Heart left ventricle (tissue), 16 donors: ENCODE measurements around the gene ERCC3. TPM values are rescaled to one million over a fixed set of nuclear protein-coding genes. Genes with fewer than 3 reads are reported as not detected.

Experiments used
- ATAC-seq, 4 donors: fragments of 200-7000 bp; cut with Tn5 transposase; one replicate each; pipeline ENCODE4 v1.9.1; 2020 to 2022; ENCODE audit warnings: moderate library complexity in 4 of 4, mild to moderate bottlenecking in 3 of 4, moderate number of reproducible peaks in 1 of 4
- DNase-seq, 5 donors: peaks; one replicate each; pipeline ENCODE4 v3.0.0-alpha.2; 2020
- H3K27ac ChIP-seq, 12 donors: fragments of 200-600 bp; sonication (generic) in 4 of 12; one replicate each; pipeline versions ENCODE4 v1.5.0 to v1.8.0; 2016 to 2022; ENCODE audit warnings: mild to moderate bottlenecking in 2 of 12
- H3K27me3 ChIP-seq, 9 donors: fragments of 200-600 bp; sonication (generic) in 2 of 9; one replicate each; pipeline versions ENCODE4 v1.5.1 to v1.8.0; 2016 to 2022; ENCODE audit warnings: mild to moderate bottlenecking in 3 of 9
- H3K36me3 ChIP-seq, 9 donors: fragments of 200-600 bp; sonication (generic) in 2 of 9; one replicate each; pipeline versions ENCODE4 v1.5.0 to v1.8.0; 2018 to 2022; ENCODE audit warnings: mild to moderate bottlenecking in 2 of 9
- H3K4me1 ChIP-seq, 12 donors: fragments of 200-600 bp; sonication (generic) in 4 of 12; one replicate each; pipeline versions ENCODE4 v1.5.0 to v1.8.0; 2016 to 2022; ENCODE audit warnings: mild to moderate bottlenecking in 3 of 12
- H3K4me3 ChIP-seq, 12 donors: fragments of 200-600 bp; sonication (generic) in 4 of 12; one replicate each; pipeline versions ENCODE4 v1.5.0 to v1.8.0; 2017 to 2022; ENCODE audit warnings: mild to moderate bottlenecking in 9 of 12, moderate library complexity in 4 of 12
- H3K9me3 ChIP-seq, 12 donors: fragments of 200-600 bp; sonication (generic) in 4 of 12; one replicate each; pipeline versions ENCODE4 v1.5.0 to v1.8.0; 2016 to 2022; ENCODE audit warnings: mild to moderate bottlenecking in 1 of 12
- POLR2A ChIP-seq, 2 donors: fragments of 450-650 bp; IDR thresholded peaks; one replicate each; pipeline ENCODE4 v1.6.1; 2017; ENCODE audit warnings: antibody characterized with exemption in 2 of 2, mild to moderate bottlenecking in 2 of 2, moderate library complexity in 2 of 2
- WGBS, 4 donors: extraction: QIAGEN DNeasy Blood & Tissue Kit in 2 of 4; methylation state at CpG; one replicate each; pipeline versions ENCODE4 v1.1.5 to v1.1.7; 2013 to 2018; 5-methylcytosine and 5-hydroxymethylcytosine counted together
- intact Hi-C, 10 donors: fragments of 100-400 bp; cut with DNase I; formaldehyde crosslinking; loops; one replicate each; pipeline versions ENCODE4 v1.11.1 to v1.14.2; 2022
- polyA plus RNA-seq, 2 donors: library from polyadenylated mRNA; stranded (reverse); fragments of 200-250 nt; gene quantifications; one replicate each; pipeline ENCODE4 v1.2.3, GENCODE V29; 2013
- total RNA-seq, 9 donors: library from RNA; depleted of rRNA in 2 of 9; stranded (reverse); fragments of >200 nt in 2 of 9; fragmentation: NEBNext Ultra II Directional in 3 of 9; extraction: Animal tissue kit (Norgen Biotek cat#: 25700) in 3 of 9; gene quantifications; one replicate each; pipeline versions ENCODE4 v1.1.0 to v1.2.4, GENCODE V29; 2016 to 2023
- TF ChIP-seq, protein P1 (sequence below), 12 donors: fragments of 200-600 bp; sonication (generic) in 4 of 12; IDR thresholded peaks; one replicate each; pipeline versions ENCODE4 v1.5.0 to v1.8.0; 2018 to 2022; ENCODE audit warnings: antibody characterized with exemption in 12 of 12, mild to moderate bottlenecking in 5 of 12
- donor health status: ischemic (EF 13 %, LVEDD 7.1; RV severe dilation, severe dysfunction).
- donor health status: healthy with polysubstance abuse.
- donor health status: DM: no; HTN: yes; CAD: no.
- donor health status: DM: no; HTN: no; CAD: no.
- donor health status: ischemic (EF 25% LVEDD 6.9; RV normal size, moderate dysfunction).
- donor health status: ischemic (EF 25% LVEDD 5.7; RV mildly dilated, moderate dysfunction).
- donor health status: healthy.
- donor health status: DM: yes; HTN: yes; CAD: no.
- donor health status: ischemic (EF 35%, LVEDD 5.7; RV mildly dilated, moderate dysfunction).
- donor health status: nonischemic (EF 11% LVEDD 7.7; RV severe dilation, severe dysfunction).
- donor health status: DM: yes; HTN: yes; CAD: no.
- donor health status: PGD.
- donor health status: ischemic (EF 29% LVEDD 5.4; RV normal size, mild dysfunction).
- donor health status: nonischemic (EF 23%, LVEDD 6.1; RV moderate dilation, normal function).

Gene ERCC3
- total and polyA plus RNA-seq, 11 donors, result 12.6 to 33.1 (median 23.1) TPM

DNA sequence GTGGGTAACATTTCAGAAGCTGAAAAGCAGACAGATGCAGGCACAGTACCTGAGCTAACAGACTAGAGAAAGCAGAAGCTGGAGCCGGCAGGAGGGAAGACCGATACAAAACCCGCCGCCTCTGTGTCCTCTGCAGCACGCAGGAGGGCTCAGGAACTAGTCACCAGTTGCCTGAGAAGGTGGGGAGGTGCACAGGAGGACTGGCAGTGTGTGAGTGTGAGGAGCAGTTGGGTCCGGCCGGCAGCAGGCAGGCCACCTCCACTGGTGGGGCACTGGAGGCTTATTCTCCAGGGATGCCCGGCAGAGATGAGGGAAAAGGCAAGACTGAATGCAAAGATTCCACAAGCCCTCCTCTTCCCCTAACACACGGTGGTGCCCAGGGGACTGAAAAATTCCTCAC, 18.2 kb downstream of the ERCC3 start:
- Histone ChIP-seq H3K36me3 (peaks cover 0 to 100% (median 100%) of the 10 kb centered on the region in 9 donors), H3K4me1 (peaks cover 0 to 15% (median 0%) of the 10 kb centered on the region in 12 donors), H3K27ac (no peak overlapping the region), H3K27me3 (no peaks in the 10 kb centered on the region), H3K4me3 (no peak overlapping the region), H3K9me3 (no peaks in the 10 kb centered on the region)
- intact Hi-C loops, result no loop called here
- ATAC-seq, result no peak
- WGBS, 4 donors, result 83 to 90% (median 86%) methylated on average over 9 of the region's 9 CpGs
- no peak for TF ChIP-seq POLR2A (IDR thresholded peaks at IDR 0.05)
- TF ChIP-seq, protein P1, sequence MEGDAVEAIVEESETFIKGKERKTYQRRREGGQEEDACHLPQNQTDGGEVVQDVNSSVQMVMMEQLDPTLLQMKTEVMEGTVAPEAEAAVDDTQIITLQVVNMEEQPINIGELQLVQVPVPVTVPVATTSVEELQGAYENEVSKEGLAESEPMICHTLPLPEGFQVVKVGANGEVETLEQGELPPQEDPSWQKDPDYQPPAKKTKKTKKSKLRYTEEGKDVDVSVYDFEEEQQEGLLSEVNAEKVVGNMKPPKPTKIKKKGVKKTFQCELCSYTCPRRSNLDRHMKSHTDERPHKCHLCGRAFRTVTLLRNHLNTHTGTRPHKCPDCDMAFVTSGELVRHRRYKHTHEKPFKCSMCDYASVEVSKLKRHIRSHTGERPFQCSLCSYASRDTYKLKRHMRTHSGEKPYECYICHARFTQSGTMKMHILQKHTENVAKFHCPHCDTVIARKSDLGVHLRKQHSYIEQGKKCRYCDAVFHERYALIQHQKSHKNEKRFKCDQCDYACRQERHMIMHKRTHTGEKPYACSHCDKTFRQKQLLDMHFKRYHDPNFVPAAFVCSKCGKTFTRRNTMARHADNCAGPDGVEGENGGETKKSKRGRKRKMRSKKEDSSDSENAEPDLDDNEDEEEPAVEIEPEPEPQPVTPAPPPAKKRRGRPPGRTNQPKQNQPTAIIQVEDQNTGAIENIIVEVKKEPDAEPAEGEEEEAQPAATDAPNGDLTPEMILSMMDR (IDR thresholded peaks at IDR 0.05), result no peak
- DNase-seq, result no peak

DNA sequence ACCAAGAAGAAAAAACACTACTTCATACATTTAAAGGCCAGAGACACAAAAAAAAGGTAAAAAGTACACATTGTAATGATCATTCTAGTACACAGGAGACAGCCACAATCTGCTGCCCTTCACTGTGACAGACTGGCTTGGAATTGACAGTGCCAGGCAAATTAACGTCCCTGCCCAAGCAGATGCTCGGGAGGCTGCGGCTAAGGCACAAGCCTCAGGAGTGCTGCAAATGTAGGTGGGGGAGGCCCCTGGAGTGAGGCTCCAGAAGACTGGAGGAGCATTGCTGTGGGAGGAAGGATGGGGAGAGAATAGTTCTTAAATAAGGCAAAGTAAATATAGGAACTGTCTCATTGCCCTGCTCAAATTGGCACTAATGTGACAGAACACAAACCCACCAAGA, 18.6 kb downstream of the ERCC3 start:
- no peaks in the 10 kb centered on the region for H3K9me3 ChIP-seq
- 84 to 94% (median 91%) methylated on average over 3 of the region's 3 CpGs for WGBS, 4 donors
- intact Hi-C loops, result no loop called here
- ATAC-seq (no peak), DNase-seq (no peak)
- H3K27me3 ChIP-seq, result no peaks in the 10 kb centered on the region
- no peak overlapping the region for H3K27ac ChIP-seq
- H3K4me3 ChIP-seq, result no peak overlapping the region
- TF ChIP-seq, protein P1 (IDR thresholded peaks at IDR 0.05), result no peak
- TF ChIP-seq POLR2A (IDR thresholded peaks at IDR 0.05), result no peak
- H3K4me1 ChIP-seq, result peaks cover 0 to 14% (median 0%) of the 10 kb centered on the region in 12 donors
- H3K36me3 ChIP-seq, result peaks cover 0 to 100% (median 100%) of the 10 kb centered on the region in 9 donors

DNA sequence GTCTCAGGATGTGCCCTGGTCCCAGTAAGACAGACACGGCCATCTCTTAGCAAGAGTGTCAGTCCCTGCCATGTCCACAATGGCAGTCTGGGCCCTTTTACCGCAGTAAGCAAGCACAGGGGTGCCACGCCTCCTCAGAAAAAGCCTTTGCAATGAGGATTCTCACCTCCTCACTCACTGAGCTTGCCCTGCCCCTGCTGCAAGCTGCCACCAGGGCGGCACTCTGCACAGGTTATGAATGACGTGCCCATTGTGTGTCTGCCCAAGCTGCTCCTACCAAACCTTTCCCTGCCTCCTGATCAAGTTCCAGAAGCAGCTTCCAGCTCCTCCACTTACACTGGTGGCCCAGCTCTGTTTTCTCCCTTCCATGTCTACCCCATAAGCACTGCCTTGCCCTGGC, 23.3 kb downstream of the ERCC3 start:
- Histone ChIP-seq H3K27me3 (no peaks in the 10 kb centered on the region), H3K27ac (no peak overlapping the region), H3K9me3 (no peaks in the 10 kb centered on the region), H3K4me1 (no peaks in the 10 kb centered on the region), H3K36me3 (peaks cover 0 to 95% (median 92%) of the 10 kb centered on the region in 9 donors), H3K4me3 (no peak overlapping the region)
- DNase-seq, result no peak
- WGBS, 4 donors, result 98 to 100% (median 99%) methylated on average over 4 to 5 of the region's 5 CpGs
- no peak for ATAC-seq
- TF ChIP-seq, protein P1 (IDR thresholded peaks at IDR 0.05), result no peak
- TF ChIP-seq POLR2A (IDR thresholded peaks at IDR 0.05), result no peak
- intact Hi-C loops, result no loop called here

DNA sequence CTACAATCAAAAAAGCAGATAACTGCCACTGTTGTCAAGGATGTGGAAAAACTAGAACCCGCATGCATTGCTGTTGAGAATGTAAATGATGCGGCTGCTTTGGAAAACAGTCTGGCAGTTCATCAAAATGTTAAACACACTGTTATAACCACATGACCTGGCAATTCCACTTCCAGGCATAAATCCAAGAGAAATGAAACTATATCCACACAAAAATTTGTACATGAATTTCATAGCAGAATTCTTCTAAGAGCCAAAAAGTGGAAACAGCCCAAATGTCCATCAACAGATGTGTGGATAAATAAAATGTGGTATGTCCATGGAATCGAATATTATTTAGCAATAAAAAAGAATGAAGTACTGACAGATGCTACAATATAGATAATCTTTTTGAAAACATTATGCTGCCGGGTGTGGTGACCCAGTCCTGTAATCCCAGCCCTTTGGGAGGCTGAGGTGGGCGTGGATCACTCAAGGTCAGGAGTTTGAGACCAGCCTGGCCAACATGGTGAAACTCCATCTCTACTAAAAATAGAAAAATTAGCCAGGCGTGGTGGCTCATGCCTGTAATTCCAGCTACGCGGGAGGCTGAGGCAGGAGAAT, 32.0 kb downstream of the ERCC3 start:
- H3K4me1 ChIP-seq, result no peaks in the 10 kb centered on the region
- H3K27ac ChIP-seq, result no peak overlapping the region
- peaks cover 0 to 80% (median 61%) of the 10 kb centered on the region in 9 donors for H3K36me3 ChIP-seq
- H3K9me3 ChIP-seq, result no peaks in the 10 kb centered on the region
- DNase-seq (no peak), ATAC-seq (no peak)
- H3K27me3 ChIP-seq, result no peaks in the 10 kb centered on the region
- 86 to 89% (median 88%) methylated on average over 8 of the region's 8 CpGs for WGBS, 4 donors
- intact Hi-C loops, result no loop called here
- TF ChIP-seq POLR2A (IDR thresholded peaks at IDR 0.05), result no peak
- TF ChIP-seq, protein P1 (IDR thresholded peaks at IDR 0.05), result no peak
- no peak overlapping the region for H3K4me3 ChIP-seq
